HG02938 (cell line): ENCODE results near the gene SMYD3.
A peak's percentile ranks its signal among the peaks of the same experiment; 100 is the strongest.
"Not testable (repeated sequence)": the region's sequence is repeated elsewhere in the genome, so short reads cannot be mapped to it uniquely, and the experiment has no call there.

Experiments used
- ATAC-seq: cut with Tn5 transposase; IDR thresholded peaks from one replicate; pipeline ENCODE4 v1.9.1; 2021; ENCODE audit warnings: mild to moderate bottlenecking, moderate library complexity; ENCODE audit not compliant: unreplicated experiment

Gene SMYD3

DNA sequence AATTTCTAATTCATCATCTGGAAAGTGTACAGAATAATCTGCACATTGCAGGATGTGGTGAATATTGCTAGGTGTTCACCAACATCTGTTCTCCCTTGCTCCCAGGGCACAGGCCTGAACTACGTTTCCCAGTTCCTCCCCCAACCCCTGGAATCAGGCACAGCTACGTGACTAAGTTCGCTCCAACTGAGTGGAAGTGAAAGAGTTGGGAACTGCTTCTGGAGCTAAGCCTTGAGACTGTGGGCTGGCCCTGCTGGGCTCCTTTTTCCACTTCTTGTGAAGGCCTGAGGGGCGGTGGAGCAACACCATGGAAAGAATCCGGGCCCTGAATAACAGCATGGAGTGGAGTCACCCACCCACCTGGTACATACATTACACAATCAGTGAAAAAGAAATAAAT, 534.6 kb downstream of the SMYD3 start:
- ATAC-seq: no peak

GRCh38 chr1:245971711-245972085, 535.4 kb downstream of the SMYD3 start:
- ATAC-seq: no peak

DNA sequence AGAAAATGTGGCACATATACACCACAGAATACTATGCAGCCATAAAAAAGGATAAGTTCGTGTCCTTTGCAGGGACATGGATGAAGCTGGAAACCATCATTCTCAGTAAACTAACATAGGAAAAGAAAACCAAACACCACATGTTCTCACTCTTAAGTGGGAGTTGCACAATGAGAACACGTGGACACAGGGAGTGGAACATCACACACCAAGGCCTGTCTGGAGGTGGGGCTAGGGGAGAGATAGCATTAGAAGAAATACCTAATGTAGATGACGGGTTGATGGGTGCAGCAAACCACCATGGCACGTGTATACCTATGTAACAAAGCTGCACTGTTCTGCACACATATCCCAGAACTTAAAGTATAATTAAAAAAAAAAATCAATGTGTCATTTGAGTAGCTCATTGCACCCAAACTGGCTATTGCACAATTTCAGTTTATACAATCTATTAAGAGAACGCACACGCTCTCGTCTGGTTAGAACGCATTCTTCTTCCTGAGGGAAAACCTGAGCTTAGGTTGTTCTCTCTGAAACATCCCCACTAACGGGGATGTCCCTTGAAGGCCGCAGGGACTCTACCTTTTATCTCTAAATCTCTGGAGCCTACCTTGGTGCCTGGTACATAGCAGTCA, 535.9 kb downstream of the SMYD3 start:
- not testable (repeated sequence) for ATAC-seq

GRCh38 chr1:245969283-245969682, 537.8 kb downstream of the SMYD3 start:
- no peak for ATAC-seq

DNA sequence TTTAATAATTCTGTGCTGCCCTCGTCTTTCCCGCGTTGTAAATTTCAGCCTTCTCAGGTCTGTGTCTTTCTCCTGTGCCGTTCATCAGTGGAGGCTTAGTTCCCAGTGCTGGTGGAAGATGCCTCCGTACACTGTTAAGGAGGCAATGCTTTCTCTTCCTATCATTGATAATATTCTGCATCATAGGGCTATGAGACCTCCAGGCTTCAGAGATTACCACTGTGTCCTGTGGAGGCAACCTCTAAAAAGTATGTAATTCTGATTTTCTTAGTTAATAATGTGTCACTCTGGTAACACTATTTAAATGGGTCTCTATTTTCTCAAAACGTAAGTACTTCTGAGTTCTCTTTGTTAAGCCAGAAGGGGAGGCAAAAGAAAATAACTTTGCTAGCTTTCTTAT, 538.3 kb downstream of the SMYD3 start:
- no peak for ATAC-seq

- ATAC-seq: no peak
Measured at GRCh38 chr1:245965398-245965797, 541.7 kb downstream of the SMYD3 start.

DNA sequence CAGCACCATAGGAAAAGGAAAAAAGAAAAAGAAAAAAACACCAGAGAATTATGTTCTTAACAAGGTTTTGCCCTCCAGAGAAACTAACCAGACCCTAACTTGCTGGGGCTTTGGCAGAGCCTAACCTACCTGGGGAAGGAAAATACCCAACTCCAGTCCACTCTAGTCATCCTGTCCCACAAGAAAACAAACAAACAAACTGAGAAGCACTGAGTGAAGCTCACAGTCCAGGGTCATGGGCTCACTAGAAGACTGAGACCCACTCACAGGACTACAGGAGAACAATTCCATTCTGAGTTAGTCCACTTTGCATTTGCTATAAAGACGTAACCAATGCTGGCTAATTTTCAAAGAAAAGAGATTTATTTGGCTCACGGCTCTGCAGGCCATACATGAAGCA, 543.4 kb downstream of the SMYD3 start:
- no peak for ATAC-seq

GRCh38 chr1:245962453-245962852, 544.6 kb downstream of the SMYD3 start:
- ATAC-seq: no peak

- no peak for ATAC-seq
Measured at GRCh38 chr1:245961137-245961540, 545.9 kb downstream of the SMYD3 start.

DNA sequence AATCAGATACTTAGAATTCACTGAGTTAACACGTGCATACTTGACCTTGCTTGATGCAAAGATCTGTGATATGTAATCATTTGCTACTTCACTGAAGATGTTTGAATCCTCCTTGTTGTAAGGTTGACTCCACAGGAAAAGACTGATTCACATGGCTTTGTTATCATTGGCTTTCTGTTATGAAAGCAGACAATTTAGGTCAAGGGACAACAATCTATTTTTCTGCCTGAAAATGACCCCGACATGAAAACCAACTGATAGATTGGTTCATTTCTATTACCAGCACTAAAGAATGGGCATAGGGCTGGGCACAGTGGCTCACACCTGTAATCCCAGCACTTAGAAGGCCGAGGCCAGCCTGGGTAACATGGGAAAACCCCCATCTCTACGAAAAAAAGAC, 546.9 kb downstream of the SMYD3 start:
- no peak for ATAC-seq

GRCh38 chr1:245958016-245958415, 549.1 kb downstream of the SMYD3 start:
- ATAC-seq: no peak

DNA sequence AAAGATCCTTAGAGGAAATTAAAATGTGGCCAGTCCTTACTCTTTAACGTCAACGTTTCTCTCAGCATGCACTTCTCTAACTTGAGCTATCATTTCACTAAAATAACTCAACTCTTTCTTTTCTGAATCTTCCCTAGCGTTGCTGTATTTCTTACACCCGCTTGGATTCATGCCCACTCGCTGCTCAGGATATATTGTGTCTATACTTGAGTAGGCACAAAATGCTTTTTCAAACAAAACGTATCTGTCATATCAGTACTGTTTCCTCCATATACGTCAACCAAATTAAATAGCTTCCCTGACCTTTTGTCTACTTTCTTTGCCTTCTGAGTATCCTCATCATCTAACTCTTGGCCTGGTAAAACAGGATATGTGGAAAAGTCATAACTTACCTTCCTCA, 549.7 kb downstream of the SMYD3 start:
- no peak for ATAC-seq

- no peak for ATAC-seq
Measured at GRCh38 chr1:245956225-245956624, 550.9 kb downstream of the SMYD3 start.

DNA sequence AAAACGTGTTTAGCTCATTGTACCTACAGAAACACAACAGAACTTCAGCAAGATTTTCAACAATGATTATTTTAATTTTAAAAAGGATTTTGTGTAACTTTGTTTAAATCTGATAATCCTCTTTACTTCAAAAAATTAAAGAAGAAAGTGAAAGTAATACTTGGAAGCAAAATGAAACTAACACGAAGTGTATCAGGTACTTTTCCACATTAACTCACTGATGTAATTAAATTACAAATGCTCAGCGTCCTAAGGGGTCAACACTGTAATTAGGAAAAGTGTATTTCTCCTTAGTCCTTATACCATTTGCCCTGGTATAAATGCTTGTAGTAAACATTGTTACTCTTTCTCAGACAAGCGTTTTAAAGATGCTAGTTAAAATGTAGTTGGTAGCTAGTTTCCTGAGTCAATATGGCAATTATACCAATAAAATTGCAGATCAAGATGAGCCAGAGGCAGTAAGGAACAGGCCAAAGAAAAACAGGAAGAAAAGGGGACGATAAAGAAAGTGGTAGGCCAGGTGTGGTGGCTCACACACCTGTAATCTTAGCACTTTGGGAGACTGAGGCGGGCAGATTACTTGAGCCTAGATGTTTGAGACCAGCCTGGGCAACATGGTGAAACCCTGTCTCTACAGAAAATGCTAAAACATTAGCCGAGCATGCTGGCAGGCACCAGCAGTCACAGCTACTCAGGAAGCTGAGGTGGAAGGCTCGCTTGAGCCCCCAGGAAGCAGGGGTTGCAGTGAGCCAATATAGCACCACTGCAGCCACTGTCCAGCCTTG, 553.0 kb downstream of the SMYD3 start:
- peak; percentile 61 for ATAC-seq

DNA sequence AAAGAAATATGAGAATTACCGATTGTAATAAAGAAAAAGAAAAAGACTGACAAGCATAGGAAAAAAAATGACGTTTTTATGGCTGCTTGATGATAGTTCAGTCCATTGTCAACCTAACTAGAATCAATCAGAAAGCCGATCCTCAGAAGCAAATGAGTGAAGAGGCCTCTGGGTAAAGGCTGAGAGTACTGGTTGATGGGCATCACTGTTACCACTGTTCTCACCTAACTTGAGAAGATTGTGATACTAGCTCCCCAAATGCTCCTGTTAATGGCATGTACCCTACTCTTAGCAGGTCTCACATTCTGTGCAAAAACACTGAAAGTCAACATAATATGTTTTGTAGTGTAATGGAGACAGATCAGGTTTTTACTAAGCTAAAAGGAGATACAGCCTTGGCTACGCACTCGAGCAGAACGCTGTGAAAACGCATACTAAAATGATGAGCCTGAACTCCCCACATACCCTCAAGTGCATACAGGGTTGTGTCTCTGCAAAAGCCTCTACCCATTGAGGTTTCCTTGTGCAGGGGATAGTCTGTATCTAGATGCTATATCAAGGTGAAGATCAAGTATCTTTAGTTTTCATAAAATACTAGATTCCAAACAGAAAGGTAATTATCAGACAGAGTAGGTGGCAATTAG, 554.6 kb downstream of the SMYD3 start:
- ATAC-seq: no peak

DNA sequence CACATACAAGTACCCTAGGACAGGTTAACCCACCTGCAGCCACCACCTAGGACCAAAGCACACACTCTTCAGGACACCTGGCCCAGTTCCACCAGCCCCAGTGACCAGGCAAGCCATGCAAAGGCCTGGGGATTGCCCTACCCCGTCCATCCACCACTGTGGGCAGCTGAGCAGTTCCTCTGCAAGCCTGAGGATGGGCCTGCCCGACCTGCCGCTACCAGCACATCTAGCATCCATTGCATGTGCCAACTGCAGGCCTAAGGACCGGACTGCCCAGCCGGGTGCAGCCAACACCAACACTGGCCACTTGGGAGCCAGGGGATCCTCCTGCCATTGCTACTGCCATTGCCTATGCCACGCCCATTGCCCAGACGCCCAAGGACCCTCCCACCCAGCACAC, 558.3 kb downstream of the SMYD3 start:
- ATAC-seq: no peak

DNA sequence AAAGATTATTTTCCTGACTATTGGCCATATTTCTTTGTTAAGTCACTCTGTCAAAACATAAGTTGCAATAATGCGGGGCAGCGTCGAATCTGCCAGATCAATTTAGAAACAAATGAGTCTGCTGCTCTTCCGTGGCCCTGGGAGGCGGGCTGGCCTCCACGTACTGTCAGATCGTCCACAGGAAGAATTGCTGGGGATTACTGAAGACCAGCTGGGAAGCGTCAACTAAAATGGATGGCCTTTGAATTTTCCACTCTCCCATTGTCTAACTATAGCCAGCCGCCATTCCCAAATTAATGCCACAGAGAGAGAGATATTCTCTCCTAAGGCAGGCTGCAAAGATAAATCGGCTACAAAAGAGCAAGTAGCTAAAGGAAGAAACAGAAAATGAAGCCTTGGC, 560.2 kb downstream of the SMYD3 start:
- no peak for ATAC-seq

- not testable (repeated sequence) for ATAC-seq
Measured at GRCh38 chr1:245945136-245945535, 561.9 kb downstream of the SMYD3 start.

- ATAC-seq: no peak
Measured at GRCh38 chr1:245942856-245943255, 564.2 kb downstream of the SMYD3 start.

DNA sequence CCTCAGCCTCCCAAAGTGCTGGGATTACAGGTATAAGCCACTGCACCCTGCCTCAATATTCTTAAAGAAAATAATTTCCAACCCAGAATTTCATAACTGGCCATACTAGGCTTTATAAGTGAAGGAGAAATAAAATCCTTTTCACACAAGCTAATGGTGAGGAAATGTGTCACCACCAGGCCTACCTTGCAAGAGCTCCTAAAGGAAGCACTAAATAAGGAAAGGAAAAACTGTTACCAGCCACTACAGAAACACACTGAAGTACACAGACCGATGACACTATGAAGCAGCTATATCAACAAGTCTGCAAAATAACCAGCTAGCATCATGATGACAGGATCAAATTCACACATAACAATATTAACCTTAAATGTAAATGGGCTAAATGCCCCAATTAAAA, 565.3 kb downstream of the SMYD3 start:
- not testable (repeated sequence) for ATAC-seq

DNA sequence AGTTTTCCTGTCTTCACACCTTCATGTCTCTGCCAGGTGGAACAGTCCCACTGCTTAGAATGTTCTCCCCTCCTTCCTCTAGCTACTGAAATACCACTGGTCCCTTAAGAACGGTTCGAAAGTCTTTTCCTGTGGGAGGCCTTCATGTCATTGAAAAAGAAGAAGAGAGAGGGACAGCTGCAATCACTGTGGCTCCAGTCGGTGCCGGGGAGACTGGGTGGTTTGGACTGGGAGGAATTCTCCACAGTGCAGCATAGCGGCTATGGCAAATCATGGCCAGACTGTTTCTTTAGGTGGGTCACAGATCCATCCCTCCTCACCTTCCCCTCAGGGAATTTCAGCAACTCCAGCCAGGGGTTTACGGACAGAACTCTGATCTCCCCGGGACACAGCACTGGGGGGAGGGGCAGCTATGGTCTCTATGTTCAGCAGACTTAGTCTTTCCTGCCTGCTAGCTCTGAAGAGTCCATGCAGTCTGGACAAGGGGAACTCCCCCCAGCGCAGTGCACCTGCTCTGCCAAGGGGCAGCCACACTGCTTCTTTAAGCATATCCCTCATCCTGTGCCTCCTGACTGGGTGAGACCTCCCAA, 567.2 kb downstream of the SMYD3 start:
- ATAC-seq: no peak

DNA sequence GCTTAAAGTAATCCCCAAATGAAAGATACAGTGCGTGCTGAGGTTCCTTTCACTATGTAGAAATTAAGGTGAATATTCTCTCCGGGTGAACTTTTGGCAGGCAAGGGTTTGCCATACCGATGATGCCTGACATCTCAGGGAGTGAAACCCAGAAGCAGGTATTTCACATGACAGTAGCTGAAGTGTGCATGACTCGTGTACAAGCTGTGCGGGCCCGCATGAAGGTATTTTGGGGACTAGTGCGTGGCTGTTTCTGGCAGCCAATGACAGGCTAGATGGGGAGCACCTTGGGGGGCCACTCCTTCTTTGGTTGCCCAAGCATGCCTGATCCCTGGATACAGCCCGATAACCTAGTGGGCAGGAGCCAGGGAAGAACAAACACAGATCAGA, 569.0 kb downstream of the SMYD3 start:
- ATAC-seq: no peak
